ENCODE results near the gene POLR1A.
A peak's percentile ranks its signal among the peaks of the same experiment; 100 is the strongest.

Gene POLR1A

GRCh38 chr2:86021396-86022378, 84.0 kb downstream of the POLR1A start:
- no peak for DNase-seq (ENCODE audit: low read depth in 2 of 2)

DNA sequence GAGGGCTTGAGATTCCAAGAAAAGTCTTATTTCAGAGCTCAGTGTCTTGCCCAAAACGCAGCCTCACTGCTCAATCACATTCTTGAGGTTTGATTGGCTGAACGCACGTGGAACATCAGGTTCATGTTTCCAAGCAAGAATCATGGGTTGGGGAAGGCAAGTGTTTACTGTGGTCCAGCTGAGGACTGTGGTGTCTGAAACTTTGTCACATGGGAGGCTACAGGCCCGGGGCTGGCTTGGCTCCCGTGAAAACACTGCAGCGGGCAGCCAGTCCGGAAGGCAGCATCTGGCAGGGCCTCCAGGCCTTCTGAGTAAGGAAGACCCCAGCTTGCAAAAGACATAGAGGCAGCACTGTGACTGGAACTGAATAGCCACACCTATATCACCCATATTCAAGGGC, 84.7 kb downstream of the POLR1A start:
- DNase-seq (ENCODE audit: low read depth in 2 of 2) = no peak

GRCh38 chr2:86019121-86019520, 86.6 kb downstream of the POLR1A start:
- no peak for DNase-seq (ENCODE audit: low read depth in 2 of 2)

GRCh38 chr2:86017901-86018896, 87.5 kb downstream of the POLR1A start:
- DNase-seq (ENCODE audit: low read depth in 2 of 2) = no peak

DNA sequence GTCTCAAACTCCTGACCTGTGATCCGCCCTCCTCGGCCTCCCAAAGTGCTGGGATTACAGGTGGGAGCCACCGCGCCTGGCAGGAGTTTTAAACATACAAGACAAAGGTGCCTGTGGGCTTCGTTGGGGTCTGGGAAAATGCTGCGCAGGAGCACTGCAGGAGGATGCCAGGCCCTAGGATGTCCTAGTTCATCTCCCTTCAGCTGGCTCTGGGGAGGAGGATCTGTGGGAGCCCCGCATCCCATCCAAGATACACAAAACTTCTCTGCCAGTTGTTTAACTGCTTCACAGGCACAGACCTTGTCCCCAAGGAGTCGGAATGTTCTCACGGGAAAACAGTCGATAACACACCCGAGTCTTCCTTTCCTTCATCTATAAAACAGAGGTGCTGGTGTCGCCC, 89.1 kb downstream of the POLR1A start:
- DNase-seq (ENCODE audit: low read depth in 2 of 2) = no peak

DNA sequence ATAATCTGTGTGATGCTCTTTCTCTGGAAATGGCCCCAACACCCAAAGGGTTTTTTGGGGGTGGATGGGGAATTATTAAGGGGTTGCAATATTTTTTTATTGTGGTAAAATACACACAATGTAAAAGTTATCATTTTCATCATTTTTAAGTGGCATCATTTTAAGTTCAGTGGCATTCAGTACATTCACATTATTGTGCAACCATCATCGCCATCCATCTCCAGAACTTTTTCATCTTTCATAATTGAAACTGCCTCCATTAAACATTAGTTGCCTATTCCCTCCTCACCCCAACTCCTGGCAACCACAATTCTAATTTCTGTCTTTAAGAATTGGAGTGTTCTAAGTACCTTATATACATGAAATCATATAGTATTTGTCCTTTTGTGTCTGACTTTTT, 90.0 kb downstream of the POLR1A start:
- DNase-seq (ENCODE audit: low read depth in 2 of 2) = no peak

GRCh38 chr2:86015006-86015405, 90.7 kb downstream of the POLR1A start:
- DNase-seq (ENCODE audit: low read depth in 2 of 2) = no peak

- DNase-seq (ENCODE audit: low read depth in 2 of 2) = no peak
Measured at GRCh38 chr2:86014493-86014892, 91.2 kb downstream of the POLR1A start.

- DNase-seq (ENCODE audit: low read depth in 2 of 2) = no peak
Measured at GRCh38 chr2:86012007-86012712, 93.5 kb downstream of the POLR1A start.

DNA sequence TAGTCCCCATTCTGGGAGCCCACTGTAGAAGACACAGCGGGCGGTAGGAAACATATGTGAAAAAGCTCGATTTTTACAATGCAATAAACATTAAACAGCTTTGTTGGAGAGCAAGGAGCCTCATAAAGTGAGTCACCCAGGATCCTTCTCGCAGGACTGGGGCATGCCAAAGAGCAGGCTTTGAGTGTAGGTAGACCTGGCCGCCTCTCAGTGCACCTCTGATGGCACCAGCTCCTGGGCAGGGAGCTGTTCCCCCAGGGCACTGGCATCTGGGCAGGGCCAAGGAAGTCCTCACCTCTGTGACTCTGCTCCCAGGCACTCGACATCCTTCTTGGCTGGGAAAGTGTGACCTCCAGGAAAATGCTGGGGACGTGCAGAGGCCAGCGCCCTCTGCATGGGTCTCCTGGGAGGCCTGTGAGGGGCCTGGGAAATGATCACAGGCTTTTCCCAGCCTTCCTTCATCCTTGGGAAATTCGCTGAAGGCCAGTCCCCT, 94.2 kb downstream of the POLR1A start:
- no peak for DNase-seq (ENCODE audit: low read depth in 2 of 2)

DNA sequence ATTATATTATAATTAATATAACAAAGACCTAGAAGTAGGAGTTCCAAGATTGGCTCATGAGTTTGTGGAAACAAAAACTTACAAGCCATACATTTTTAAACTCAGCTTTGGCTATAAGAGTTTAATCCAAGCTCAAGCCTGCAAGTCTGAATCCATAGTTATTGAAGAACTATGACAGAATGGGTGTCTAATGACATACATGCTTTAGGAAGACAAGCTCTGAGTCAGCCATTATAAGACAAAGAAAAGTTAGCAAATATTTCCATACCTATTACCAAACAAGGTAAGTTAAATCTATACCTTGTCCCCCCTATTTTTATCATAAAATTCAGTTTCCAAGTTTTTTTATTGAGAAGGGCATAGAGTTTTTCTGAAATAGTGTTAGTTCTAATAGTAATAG, 95.6 kb downstream of the POLR1A start:
- DNase-seq (ENCODE audit: low read depth in 2 of 2) = no peak

- no peak for DNase-seq (ENCODE audit: low read depth in 2 of 2)
Measured at GRCh38 chr2:86006524-86006923, 99.2 kb downstream of the POLR1A start.

DNA sequence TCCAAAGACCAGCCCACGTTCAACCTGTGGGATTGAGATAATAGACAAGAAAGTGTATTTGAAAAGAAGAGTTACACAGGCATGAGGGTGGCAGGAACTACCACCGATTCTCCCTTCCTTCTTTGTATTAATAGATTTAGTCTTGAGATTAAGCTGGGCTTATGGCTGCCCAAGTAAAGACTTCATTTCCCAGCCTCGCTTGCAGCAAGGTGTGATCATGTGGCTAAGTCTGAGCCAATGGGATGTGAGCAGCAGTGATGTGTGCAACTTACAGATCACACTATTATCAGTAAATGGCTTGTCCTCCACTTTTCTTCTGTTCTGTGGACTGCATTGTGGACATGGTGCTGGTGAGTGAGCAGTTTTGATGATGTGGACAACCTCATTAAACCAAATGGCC, 101.7 kb downstream of the POLR1A start:
- DNase-seq (ENCODE audit: low read depth in 2 of 2) = no peak

DNA sequence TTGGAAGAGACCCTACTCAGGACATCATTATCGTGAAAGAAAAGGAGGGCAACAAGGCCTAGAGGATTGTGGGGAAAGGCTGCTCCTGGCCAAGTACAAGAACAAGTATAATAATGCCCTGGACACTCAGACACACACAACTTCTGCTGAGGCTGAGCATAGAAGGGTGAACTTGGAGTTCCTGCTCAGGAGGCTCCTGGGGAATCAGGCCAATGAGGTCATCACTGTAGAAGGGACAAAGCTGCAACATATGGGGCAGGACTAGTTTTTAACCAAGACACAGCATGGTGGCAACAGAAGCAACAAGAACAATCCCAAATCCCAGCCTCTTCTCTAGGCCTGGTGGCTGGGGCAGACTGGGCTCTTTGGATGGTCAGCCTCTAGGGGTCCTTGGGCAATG, 102.6 kb downstream of the POLR1A start:
- no peak for DNase-seq (ENCODE audit: low read depth in 2 of 2)

- no peak for DNase-seq (ENCODE audit: low read depth in 2 of 2)
Measured at GRCh38 chr2:86002375-86002774, 103.3 kb downstream of the POLR1A start.

DNA sequence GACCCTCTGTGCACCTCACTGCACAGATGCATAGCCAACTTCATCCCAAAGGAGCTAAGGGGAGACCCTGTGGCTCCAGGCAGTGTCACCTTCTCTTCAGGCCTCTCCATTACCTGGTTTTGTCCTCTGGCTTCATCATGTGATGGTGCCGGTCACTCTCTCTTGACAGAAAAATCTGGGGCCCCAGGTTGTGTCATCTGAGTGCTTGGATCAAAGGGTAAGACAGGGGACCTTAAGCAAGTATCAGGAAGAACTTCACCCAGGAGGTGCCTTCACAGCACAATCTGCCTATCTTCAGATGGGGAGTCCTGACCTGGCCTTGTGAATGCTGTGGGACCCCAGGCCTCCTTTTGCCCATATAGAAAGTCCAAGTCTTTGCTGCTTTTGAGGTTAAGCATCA, 104.4 kb downstream of the POLR1A start:
- DNase-seq (ENCODE audit: low read depth in 2 of 2) = no peak

DNA sequence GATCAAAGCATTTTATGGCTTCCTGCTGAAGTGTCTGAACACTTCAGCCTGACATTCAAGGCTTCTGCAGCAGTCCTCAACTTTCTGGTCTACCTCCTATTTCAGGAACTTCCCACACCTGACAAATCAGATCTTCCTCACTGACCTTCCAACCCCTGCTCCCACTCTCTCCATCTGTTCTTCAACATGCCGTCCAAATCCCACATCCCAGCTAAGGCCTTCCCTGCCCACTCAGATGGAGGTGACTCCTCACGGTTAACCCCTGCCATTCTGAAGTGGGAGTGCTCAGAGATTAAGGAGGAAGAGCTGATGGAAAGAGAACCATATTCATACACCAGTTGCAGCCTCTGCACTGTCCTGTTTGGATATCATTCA, 104.8 kb downstream of the POLR1A start:
- no peak for DNase-seq (ENCODE audit: low read depth in 2 of 2)

DNA sequence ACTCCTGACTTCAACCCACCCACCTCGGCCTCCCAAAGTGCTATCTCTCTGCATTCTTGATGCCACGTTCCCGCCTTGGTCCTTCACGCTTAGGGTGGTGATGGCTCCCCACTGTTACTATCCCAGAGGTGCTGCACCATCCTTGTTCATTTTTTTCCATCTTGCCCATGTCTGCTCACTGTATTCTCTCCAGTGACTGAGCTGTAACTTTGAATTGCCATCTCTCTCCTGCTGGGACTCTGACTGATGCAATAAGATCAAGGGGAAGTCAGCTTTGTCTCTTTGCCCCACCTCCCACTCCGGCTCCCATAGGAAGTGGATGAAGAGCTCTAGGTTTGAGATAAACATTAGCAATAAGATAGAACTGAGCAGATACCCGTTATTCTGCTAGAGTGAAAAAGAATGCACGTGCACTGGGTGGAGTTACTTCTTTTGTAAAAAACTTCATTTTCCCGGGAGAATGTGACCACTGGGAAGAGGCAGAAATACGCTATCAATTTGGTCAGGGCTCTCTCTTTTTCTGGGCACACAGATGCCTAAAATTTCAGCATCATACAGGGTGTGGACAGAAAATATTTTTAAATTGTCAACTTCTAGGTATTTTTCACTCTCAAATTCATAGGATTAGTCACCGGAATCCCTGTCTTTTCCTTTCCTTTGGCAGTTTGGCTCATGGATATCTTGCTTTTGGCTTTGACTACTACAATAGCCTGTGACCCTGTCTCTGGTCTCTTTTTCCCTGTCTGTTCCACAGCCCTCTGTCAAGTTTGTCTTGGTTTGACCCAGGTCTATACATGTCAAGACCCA, 105.4 kb downstream of the POLR1A start:
- no peak for DNase-seq (ENCODE audit: low read depth in 2 of 2)

DNA sequence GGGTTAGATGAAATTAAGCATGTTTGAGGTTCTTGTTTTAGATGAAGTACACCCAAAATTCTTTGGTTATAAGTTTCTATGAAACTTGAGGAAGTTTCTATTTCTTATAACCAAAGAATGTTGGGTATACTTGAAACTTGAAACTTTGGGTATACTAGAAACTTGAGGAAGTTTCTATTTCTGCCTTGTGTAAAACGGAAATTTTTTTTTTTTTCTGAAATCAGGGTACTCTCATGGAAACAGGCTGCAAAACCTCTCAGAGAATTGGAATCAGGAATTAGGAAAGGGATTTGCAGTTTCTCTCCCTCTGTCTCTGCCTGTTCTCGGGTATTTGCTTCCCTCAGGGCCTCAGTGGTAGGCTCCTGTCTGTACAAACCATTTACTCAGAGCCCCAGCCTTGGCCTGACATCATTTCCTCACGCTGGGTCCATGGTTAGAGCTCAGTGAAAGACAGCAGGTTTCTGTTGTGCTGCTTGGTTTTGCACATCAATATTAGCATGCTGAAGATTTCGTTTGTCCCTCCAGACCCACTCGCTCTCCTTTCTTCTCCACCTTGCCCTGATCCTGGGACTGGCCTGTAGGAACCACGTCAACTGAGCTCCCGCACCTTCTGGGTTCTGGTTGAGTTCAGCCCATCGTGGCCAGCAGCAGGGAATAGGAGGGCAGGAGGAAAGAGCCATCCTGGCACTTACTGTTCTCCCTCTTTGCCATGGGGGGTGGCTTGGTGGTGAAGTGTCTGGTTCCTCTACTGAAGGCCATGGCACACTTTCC, 106.4 kb downstream of the POLR1A start:
- peak in 1 of 2 experiments; percentile 28 for DNase-seq (ENCODE audit: low read depth in 2 of 2)

All from stimulated activated CD4-positive, alpha-beta T cell treated with anti-CD3 and anti-CD28 coated beads, Interleukin-12 subunit alpha, Interleukin-12 subunit beta, amount 100 ng/mL, for 24 hours (primary cell).